ENCODE measurements around the gene RHO.

The RHO gene

GRCh38 chr3:129561619-129562248 lies 33.3 kb downstream of the RHO start:
- TF ChIP-seq, protein P1, sequence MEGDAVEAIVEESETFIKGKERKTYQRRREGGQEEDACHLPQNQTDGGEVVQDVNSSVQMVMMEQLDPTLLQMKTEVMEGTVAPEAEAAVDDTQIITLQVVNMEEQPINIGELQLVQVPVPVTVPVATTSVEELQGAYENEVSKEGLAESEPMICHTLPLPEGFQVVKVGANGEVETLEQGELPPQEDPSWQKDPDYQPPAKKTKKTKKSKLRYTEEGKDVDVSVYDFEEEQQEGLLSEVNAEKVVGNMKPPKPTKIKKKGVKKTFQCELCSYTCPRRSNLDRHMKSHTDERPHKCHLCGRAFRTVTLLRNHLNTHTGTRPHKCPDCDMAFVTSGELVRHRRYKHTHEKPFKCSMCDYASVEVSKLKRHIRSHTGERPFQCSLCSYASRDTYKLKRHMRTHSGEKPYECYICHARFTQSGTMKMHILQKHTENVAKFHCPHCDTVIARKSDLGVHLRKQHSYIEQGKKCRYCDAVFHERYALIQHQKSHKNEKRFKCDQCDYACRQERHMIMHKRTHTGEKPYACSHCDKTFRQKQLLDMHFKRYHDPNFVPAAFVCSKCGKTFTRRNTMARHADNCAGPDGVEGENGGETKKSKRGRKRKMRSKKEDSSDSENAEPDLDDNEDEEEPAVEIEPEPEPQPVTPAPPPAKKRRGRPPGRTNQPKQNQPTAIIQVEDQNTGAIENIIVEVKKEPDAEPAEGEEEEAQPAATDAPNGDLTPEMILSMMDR (IDR thresholded peaks at IDR 0.05; ENCODE audit: borderline replicate concordance, insufficient read depth, low read depth, low read length): no peak

DNA sequence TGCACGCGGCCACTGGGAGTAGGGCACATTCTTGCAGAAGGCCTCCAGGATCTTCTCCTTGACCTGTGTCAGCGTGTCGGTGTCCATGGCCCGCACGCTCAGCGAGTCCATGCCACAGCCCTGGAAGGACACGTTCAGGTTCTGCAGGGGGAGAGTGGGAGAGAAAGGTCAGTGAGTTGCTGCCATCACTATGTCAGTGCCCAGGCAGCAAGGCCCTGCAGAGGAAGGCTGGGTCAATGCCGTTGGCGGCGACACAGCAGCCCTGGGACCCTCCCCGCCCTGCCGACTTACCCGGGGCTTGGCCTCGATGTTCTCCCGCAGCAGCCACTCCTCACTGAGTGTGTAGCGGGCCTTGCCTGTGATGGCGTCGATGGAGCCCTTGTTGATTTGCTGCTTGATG lies 34.4 kb downstream of the RHO start:
- H3K4me3 ChIP-seq (ENCODE audit: low read depth, low read length): no peak overlapping the region
- TF ChIP-seq, protein P1 (IDR thresholded peaks at IDR 0.05; ENCODE audit: borderline replicate concordance, insufficient read depth, low read depth, low read length): no peak

More at GRCh38 chr3:129561619-129562248, 33.3 kb downstream of the RHO start:
- no peak overlapping the region for H3K4me3 ChIP-seq (ENCODE audit: low read depth, low read length)

GRCh38 chr3:129563332-129563731 lies 34.9 kb downstream of the RHO start:
- TF ChIP-seq, protein P1 (IDR thresholded peaks at IDR 0.05; ENCODE audit: borderline replicate concordance, insufficient read depth, low read depth, low read length): no peak
- no peak overlapping the region for H3K4me3 ChIP-seq (ENCODE audit: low read depth, low read length)

GRCh38 chr3:129563850-129564535 lies 35.6 kb downstream of the RHO start:
- TF ChIP-seq, protein P1 (IDR thresholded peaks at IDR 0.05; ENCODE audit: borderline replicate concordance, insufficient read depth, low read depth, low read length): no peak
- H3K4me3 ChIP-seq (ENCODE audit: low read depth, low read length): no peak overlapping the region

- no peak overlapping the region for H3K4me3 ChIP-seq (ENCODE audit: low read depth, low read length)
- TF ChIP-seq, protein P1 (IDR thresholded peaks at IDR 0.05; ENCODE audit: borderline replicate concordance, insufficient read depth, low read depth, low read length): no peak
These were observed 36.7 kb downstream of the RHO start for GRCh38 chr3:129564981-129565644.

- H3K4me3 ChIP-seq (ENCODE audit: low read depth, low read length): no peak overlapping the region
- TF ChIP-seq, protein P1 (IDR thresholded peaks at IDR 0.05; ENCODE audit: borderline replicate concordance, insufficient read depth, low read depth, low read length): no peak
These were observed 37.5 kb downstream of the RHO start for GRCh38 chr3:129565902-129566301.

Measured in GM12875 (cell line).